Thyroid gland (tissue), 4 donors: Measurements from ENCODE around the gene PELI1. TPM values are rescaled to one million over a fixed set of nuclear protein-coding genes. Genes with fewer than 3 reads are reported as not detected.
A peak's percentile ranks its signal among the peaks of the same experiment; 100 is the strongest.

ENCODE experiments used
- DNase-seq, 2 donors: peaks; one replicate each; pipeline ENCODE4 v3.0.0-alpha.2; 2019
- H3K27ac ChIP-seq, 3 donors: fragments of 200-600 bp; sonication (generic); 1 replicate in 2 of 3; 2 replicates in 1 of 3; pipeline ENCODE4 v1.5.1; 2016 to 2019; ENCODE audit warnings: mild to moderate bottlenecking in 1 of 3, moderate library complexity in 1 of 3
- H3K27me3 ChIP-seq: fragments of 200-600 bp; sonication (generic); one replicate; pipeline ENCODE4 v1.5.1; 2019
- H3K36me3 ChIP-seq, 2 donors: fragments of 200-600 bp; sonication (generic); one replicate each; pipeline ENCODE4 v1.5.1; 2016 to 2019
- H3K4me1 ChIP-seq, 2 donors: fragments of 200-600 bp; sonication (generic); one replicate each; pipeline ENCODE4 v1.5.1; 2017 to 2019
- H3K4me3 ChIP-seq, 3 donors: fragments of 200-600 bp; sonication (generic); replicated peaks in 1 of 3; 1 replicate in 2 of 3; 2 replicates in 1 of 3; pipeline ENCODE4 v1.5.1; 2016; ENCODE audit warnings: mild to moderate bottlenecking in 1 of 3
- H3K9me3 ChIP-seq: fragments of 200-600 bp; sonication (generic); one replicate; pipeline ENCODE4 v1.5.1; 2017
- CTCF ChIP-seq, 6 experiments: fragments of 200-600 bp in 3 of 6; fragments of 450-650 bp in 3 of 6; sonication (generic) in 3 of 6; IDR thresholded peaks; one replicate each; pipeline ENCODE4 v1.5.1; 2016 to 2019; ENCODE audit warnings: antibody characterized with exemption in 6 of 6, mild to moderate bottlenecking in 2 of 6, inconsistent platforms in 1 of 6, moderate library complexity in 1 of 6
- POLR2A ChIP-seq, 2 donors: fragments of 450-650 bp; IDR thresholded peaks; one replicate each; pipeline ENCODE4 v1.6.1; 2017; ENCODE audit warnings: antibody characterized with exemption in 2 of 2, mild to moderate bottlenecking in 2 of 2, moderate library complexity in 1 of 2
- WGBS, 2 donors: methylation state at CpG; one replicate each; pipeline ENCODE4 v1.1.5; 2017; 5-methylcytosine and 5-hydroxymethylcytosine counted together
- intact Hi-C: fragments of 100-400 bp; cut with DNase I; formaldehyde crosslinking; loops from one replicate; pipeline ENCODE4 v1.15.1; 2023
- total RNA-seq, 4 donors: library from RNA; depleted of rRNA; stranded (reverse); fragments of >200 nt; gene quantifications; one replicate each; pipeline ENCODE4 v1.2.3, GENCODE V29; 2016

The PELI1 gene
- total RNA-seq, 4 donors from 2014 or later, result 5.2 to 17.1 (median 11.4) TPM

- intact Hi-C loops, result no loop called here
- DNase-seq, result no peak
- Histone ChIP-seq H3K4me3 (no peak overlapping the region), H3K27ac (no peak overlapping the region), H3K36me3 (no peaks in the 10 kb centered on the region), H3K9me3 (no peaks in the 10 kb centered on the region), H3K27me3 (no peaks in the 10 kb centered on the region), H3K4me1 (peaks cover 4 to 16% of the 10 kb centered on the region in 2 donors)
- 57 to 65% methylated on average over 2 of the region's 2 CpGs for WGBS, 2 donors
- no peak for TF ChIP-seq POLR2A (IDR thresholded peaks at IDR 0.05)
Observed at GRCh38 chr2:64139956-64140355, 4.3 kb downstream of the PELI1 start.

- Histone ChIP-seq H3K4me3 (no peak overlapping the region), H3K4me1 (peaks cover 4 to 16% of the 10 kb centered on the region in 2 donors), H3K9me3 (no peaks in the 10 kb centered on the region), H3K27me3 (no peaks in the 10 kb centered on the region), H3K27ac (no peak overlapping the region), H3K36me3 (no peaks in the 10 kb centered on the region)
- peak; percentile 25 to 27 for DNase-seq
- WGBS, 2 donors, result 43 to 57% methylated on average over 3 of the region's 3 CpGs
- TF ChIP-seq POLR2A (IDR thresholded peaks at IDR 0.05) (no peak), CTCF (IDR thresholded peaks at IDR 0.05) (no peak)
- intact Hi-C loops, result no loop called here
Observed at GRCh38 chr2:64137996-64138395, 6.2 kb downstream of the PELI1 start.

DNA sequence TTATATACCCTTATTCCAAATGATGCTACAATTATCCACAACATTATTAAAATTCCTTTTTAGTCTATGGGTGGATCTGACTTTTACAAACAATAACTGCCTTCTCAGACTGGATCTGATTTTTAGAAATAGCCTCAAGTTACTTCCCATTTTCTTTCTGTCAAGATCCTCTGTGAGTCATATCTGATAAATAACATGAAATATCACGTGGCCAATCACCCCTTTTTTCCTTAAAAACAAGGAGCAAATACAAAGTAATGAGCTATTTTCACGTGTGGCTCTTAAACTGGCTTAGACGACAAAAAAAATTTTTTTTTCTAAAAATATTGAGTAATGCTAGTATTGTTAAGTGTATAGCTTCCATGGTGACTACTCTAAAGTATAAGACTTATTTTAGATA lies 6.7 kb downstream of the PELI1 start:
- no peak for TF ChIP-seq POLR2A (IDR thresholded peaks at IDR 0.05)
- no peak for TF ChIP-seq CTCF (IDR thresholded peaks at IDR 0.05)
- WGBS, 2 donors, result 56 to 68% methylated on average over 3 of the region's 3 CpGs
- no peaks in the 10 kb centered on the region for H3K9me3 ChIP-seq
- H3K36me3 ChIP-seq, result no peaks in the 10 kb centered on the region
- no peak overlapping the region for H3K27ac ChIP-seq
- no peaks in the 10 kb centered on the region for H3K27me3 ChIP-seq
- no peak for DNase-seq
- H3K4me1 ChIP-seq, result peaks cover 4 to 16% of the 10 kb centered on the region in 2 donors
- intact Hi-C loops, result no loop called here
- no peak overlapping the region for H3K4me3 ChIP-seq

DNA sequence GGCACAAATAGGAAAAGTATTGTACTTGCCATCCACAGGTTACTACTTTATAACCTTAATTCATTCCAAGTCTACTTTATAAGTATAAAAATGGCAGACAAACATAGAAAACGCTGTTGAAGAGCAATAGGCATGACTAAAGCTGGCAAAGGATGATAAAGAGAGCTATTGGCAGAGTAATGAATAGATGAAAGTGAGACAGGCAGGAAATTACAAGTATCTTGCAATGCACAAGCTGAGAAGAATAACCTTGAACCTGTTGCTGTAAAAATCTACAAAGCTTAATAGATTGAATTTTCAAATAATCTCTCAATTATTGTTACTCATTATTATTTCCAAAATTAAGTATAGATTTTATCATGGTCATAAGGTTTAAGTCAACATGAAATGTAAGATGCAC lies 8.8 kb downstream of the PELI1 start:
- TF ChIP-seq POLR2A (IDR thresholded peaks at IDR 0.05) (no peak), CTCF (IDR thresholded peaks at IDR 0.05) (no peak)

DNA sequence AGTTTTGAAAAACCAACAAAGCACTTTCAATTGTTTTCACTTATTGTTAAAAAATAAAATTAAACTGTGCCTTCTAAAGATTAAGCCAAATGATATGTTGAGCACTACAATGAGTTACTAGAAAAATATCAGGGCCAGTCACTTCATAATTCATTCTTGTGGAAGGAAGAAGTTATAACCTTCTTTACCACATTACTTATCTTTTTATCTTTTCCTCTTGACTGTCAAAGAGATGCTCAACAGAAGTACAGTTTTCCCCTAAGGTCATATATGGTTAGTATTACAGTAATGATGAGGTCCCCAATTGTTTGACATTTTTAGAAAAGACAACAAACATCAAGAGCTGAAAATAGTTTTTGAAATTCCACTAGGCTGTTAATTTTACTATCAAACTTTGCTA lies 9.4 kb downstream of the PELI1 start:
- H3K36me3 ChIP-seq, result no peaks in the 10 kb centered on the region
- intact Hi-C loops, result no loop called here
- peaks cover 0 to 21% of the 10 kb centered on the region in 2 donors for H3K4me1 ChIP-seq
- H3K27me3 ChIP-seq, result no peaks in the 10 kb centered on the region
- DNase-seq, result no peak
- H3K9me3 ChIP-seq, result no peaks in the 10 kb centered on the region
- H3K27ac ChIP-seq, result no peak overlapping the region
- no peak overlapping the region for H3K4me3 ChIP-seq
- TF ChIP-seq POLR2A (IDR thresholded peaks at IDR 0.05), result no peak
- no peak for TF ChIP-seq CTCF (IDR thresholded peaks at IDR 0.05)

More for the DNA sequence above, 8.8 kb downstream of the PELI1 start:
- Histone ChIP-seq H3K27me3 (no peaks in the 10 kb centered on the region), H3K4me1 (peaks cover 0 to 21% of the 10 kb centered on the region in 2 donors), H3K4me3 (no peak overlapping the region), H3K9me3 (no peaks in the 10 kb centered on the region), H3K27ac (no peak overlapping the region), H3K36me3 (no peaks in the 10 kb centered on the region)
- 54 to 75% methylated on average over 1 of the region's 1 CpG for WGBS, 2 donors
- intact Hi-C loops, result no loop called here
- no peak for DNase-seq

DNA sequence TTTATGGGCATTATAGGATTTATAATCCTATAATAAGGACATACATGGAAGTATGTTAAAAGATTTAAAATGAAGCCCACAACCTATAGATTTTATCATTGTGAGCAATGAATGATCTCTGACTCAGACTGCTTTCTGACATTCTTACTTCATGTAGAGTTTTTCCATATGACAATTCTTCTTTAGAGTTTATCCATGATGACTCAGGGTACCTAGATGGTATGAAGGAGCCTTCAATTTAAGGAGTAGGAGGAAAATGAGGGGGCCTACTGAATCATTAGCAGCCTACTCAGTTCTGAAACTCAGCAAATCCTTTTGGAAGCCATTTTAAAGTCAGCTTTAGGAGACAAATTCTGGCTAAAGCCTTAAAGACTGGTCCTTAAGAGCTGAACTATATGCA lies 10.4 kb downstream of the PELI1 start:
- intact Hi-C loops, result no loop called here
- TF ChIP-seq POLR2A (IDR thresholded peaks at IDR 0.05) (no peak), CTCF (IDR thresholded peaks at IDR 0.05) (no peak)
- no peak overlapping the region for H3K27ac ChIP-seq
- H3K4me3 ChIP-seq, result no peak overlapping the region
- H3K4me1 ChIP-seq, result peaks cover 0 to 21% of the 10 kb centered on the region in 2 donors
- no peaks in the 10 kb centered on the region for H3K27me3 ChIP-seq
- H3K9me3 ChIP-seq, result no peaks in the 10 kb centered on the region
- H3K36me3 ChIP-seq, result no peaks in the 10 kb centered on the region
- DNase-seq, result no peak
